K562 (cell line): ENCODE results near the gene ALKBH7. TPM values are rescaled to one million over a fixed set of nuclear protein-coding genes. Genes with fewer than 3 reads are reported as not detected.

Experiments
- ATF4 ChIP-seq: fragments of 450-650 bp; formaldehyde crosslinking; IDR thresholded peaks from 2 replicates; pipeline ENCODE4 v1.4.0; 2022; ENCODE audit warnings: mild to moderate bottlenecking, moderate library complexity
- CBX3 ChIP-seq, 2 experiments: IDR thresholded peaks; 1 replicate in 1 of 2; 2 replicates in 1 of 2; pipeline ENCODE4 v1.6.1; 2012; ENCODE audit warnings: inconsistent platforms in 2 of 2, low read length in 2 of 2, borderline replicate concordance in 1 of 2, control low read depth in 1 of 2
- CBX8 ChIP-seq: fragments of 200-600 bp; sonication (generic); IDR thresholded peaks from 2 replicates; pipeline ENCODE4 v1.6.1; 2012; ENCODE audit warnings: borderline replicate concordance, mixed run types, low read depth, mild to moderate bottlenecking, moderate library complexity, mixed read lengths, low read length, control low read depth, inconsistent platforms; ENCODE audit not compliant: poor library complexity, severe bottlenecking; ENCODE audit errors: extremely low read depth
- ELK1 ChIP-seq: sonication (generic); formaldehyde crosslinking; IDR thresholded peaks from 2 replicates; pipeline ENCODE4 v1.8.1; 2022; ENCODE audit warnings: missing genetic modification reagents
- ELK3 ChIP-seq: fragments of 450-650 bp; formaldehyde crosslinking; IDR thresholded peaks from 2 replicates; pipeline ENCODE4 v1.4.0; 2020; ENCODE audit warnings: mild to moderate bottlenecking
- EZH2 ChIP-seq: IDR thresholded peaks from 2 replicates; pipeline ENCODE4 v1.6.1; 2012; ENCODE audit warnings: low read depth, mild to moderate bottlenecking, inconsistent platforms, low read length, borderline replicate concordance
- FOXK1 ChIP-seq: sonication (generic); formaldehyde crosslinking; IDR thresholded peaks from 2 replicates; pipeline ENCODE4 v1.8.0; 2022; ENCODE audit warnings: missing genetic modification reagents, mild to moderate bottlenecking, borderline replicate concordance
- FOXK2 ChIP-seq, 2 experiments: fragments of 450-650 bp; IDR thresholded peaks in 1 of 2; conservative IDR thresholded peaks in 1 of 2; 2 replicates each; pipeline ENCODE4 v1.6.1; 2016; ENCODE audit warnings: low read depth in 2 of 2, mild to moderate bottlenecking in 1 of 2
- FUS ChIP-seq: fragments of 200-400 bp; formaldehyde crosslinking; optimal IDR thresholded peaks from 2 replicates; pipeline ENCODE3; 2017; ENCODE audit warnings: low read depth, low read length
- GMEB1 ChIP-seq: fragments of 250-450 bp; sonication (Bioruptor Pico); IDR thresholded peaks from 2 replicates; pipeline ENCODE4 v1.4.0; 2020; ENCODE audit warnings: mild to moderate bottlenecking
- IRF2 ChIP-seq: sonication (generic); formaldehyde crosslinking; IDR thresholded peaks from 2 replicates; pipeline ENCODE4 v1.8.1; 2022; ENCODE audit warnings: mild to moderate bottlenecking, missing genetic modification reagents
- JUND ChIP-seq, 2 experiments: IDR thresholded peaks; 2 replicates in 1 of 2; 3 replicates in 1 of 2; pipeline ENCODE4 v1.6.1; 2011; ENCODE audit warnings: borderline replicate concordance in 2 of 2, low read depth in 2 of 2, low read length in 2 of 2, improper control_type of control experiment in 1 of 2, missing biosample characterization in 1 of 2, missing genetic modification characterization in 1 of 2, missing genetic modification reagents in 1 of 2
- MYC ChIP-seq, 2 experiments: fragments of 250-450 bp in 1 of 2; sonication (Bioruptor Pico) in 1 of 2; IDR thresholded peaks; 2 replicates each; pipeline versions ENCODE4 v1.5.1 to v1.6.1; 2012 to 2021; ENCODE audit warnings: low read depth in 2 of 2, borderline replicate concordance in 1 of 2, improper control_type of control experiment in 1 of 2, low read length in 1 of 2, mild to moderate bottlenecking in 1 of 2, moderate library complexity in 1 of 2
- NR2C2 ChIP-seq, 2 experiments: fragments of 200-800 bp in 1 of 2; sonication (Bioruptor generic) in 1 of 2; sonication (generic) in 1 of 2; formaldehyde crosslinking in 1 of 2; IDR thresholded peaks; 2 replicates each; pipeline versions ENCODE4 v1.6.1 to v1.8.0; 2016 to 2022; ENCODE audit warnings: mild to moderate bottlenecking in 1 of 2, missing compliant biosample characterization in 1 of 2, missing genetic modification characterization in 1 of 2, missing genetic modification reagents in 1 of 2
- PHF21A ChIP-seq: fragments of 450-650 bp; IDR thresholded peaks from 2 replicates; pipeline ENCODE4 v1.6.1; 2017; ENCODE audit warnings: low read depth, borderline replicate concordance
- RBM22 ChIP-seq: fragments of 200-400 bp; formaldehyde crosslinking; IDR thresholded peaks from 2 replicates; pipeline ENCODE4 v1.6.1; 2018; ENCODE audit warnings: low read length, low read depth; ENCODE audit not compliant: poor library complexity, severe bottlenecking
- TCF7 ChIP-seq: sonication (generic); IDR thresholded peaks from 2 replicates; pipeline ENCODE4 v1.6.1; 2016; ENCODE audit warnings: antibody characterized with exemption, borderline replicate concordance
- ZFX ChIP-seq: sonication (generic); formaldehyde crosslinking; IDR thresholded peaks from 2 replicates; pipeline ENCODE4 v1.8.0; 2022; ENCODE audit warnings: mild to moderate bottlenecking, missing genetic modification reagents, moderate library complexity
- ZNF274 ChIP-seq: IDR thresholded peaks from 2 replicates; pipeline ENCODE4 v1.6.1; 2011; ENCODE audit warnings: low read depth, mild to moderate bottlenecking, low read length, moderate library complexity, borderline replicate concordance
- ZNF561 ChIP-seq: fragments of 450-650 bp; formaldehyde crosslinking; conservative IDR thresholded peaks from 2 replicates; pipeline ENCODE4 v1.4.0; 2020; ENCODE audit warnings: mild to moderate bottlenecking, moderate library complexity
- ZNF79 ChIP-seq: fragments of 250-450 bp; sonication (Bioruptor Pico); IDR thresholded peaks from 2 replicates; pipeline ENCODE4 v1.4.0; 2020; ENCODE audit warnings: low read depth, mild to moderate bottlenecking, moderate library complexity
- polyA plus RNA-seq, 8 experiments: library from polyadenylated mRNA; depleted of rRNA in 4 of 8; stranded (reverse) in 5 of 8; unstranded in 3 of 8; fragments of >200 nt; fragmentation: Nextera tagmentation in 2 of 8; fragmentation: Illumina TruSeq in 1 of 8; extraction: Ambion mirVana in 2 of 8; extraction: Trizol in 1 of 8; gene quantifications; 2 replicates each; pipeline versions ENCODE4 v1.2.1 to v1.2.3, GENCODE V29; 2011 to 2014; ENCODE audit warnings: inconsistent platforms in 1 of 8, missing spikeins in 1 of 8
- total RNA-seq, 7 experiments: library from RNA; depleted of rRNA in 6 of 7; stranded (reverse); fragments of >200 nt in 6 of 7; fragmentation: Illumina TruSeq in 2 of 7; extraction: Trizol in 2 of 7; gene quantifications; 2 replicates each; pipeline versions ENCODE4 v1.2.1 to v1.2.3, GENCODE V29; 2011 to 2021; ENCODE audit warnings: low replicate concordance in 1 of 7

ALKBH7 gene
- total and polyA plus RNA-seq, 9 of the 15 experiments (the other 6 are each of a cell fraction or from before 2014, with no cell fraction given) = 0.69 to 94.8 (median 17.6) TPM

GRCh38 chr19:6373096-6373812 is 660 bp downstream of the ALKBH7 start (continued):
- TF ChIP-seq NR2C2 (CRISPR knock-in tag; IDR thresholded peaks at IDR 0.05) (no peak), NR2C2 (tag; IDR thresholded peaks at IDR 0.05) (no peak), ZNF79 (no peak), RBM22 (no peak), JUND (IDR thresholded peaks at IDR 0.05; ENCODE audit: borderline replicate concordance, low read depth, low read length) (no peak), JUND (tag; IDR thresholded peaks at IDR 0.05; ENCODE audit: borderline replicate concordance, low read depth, low read length) (no peak), ZFX (CRISPR knock-in tag) (peak; percentile 58), ATF4 (CRISPR knock-in tag) (no peak), ZNF561 (no peak), MYC (IDR thresholded peaks at IDR 0.05; ENCODE audit: low read depth, low read length) (peak; percentile 69), MYC (CRISPR knock-in tag; IDR thresholded peaks at IDR 0.05; ENCODE audit: borderline replicate concordance, low read depth) (no peak), ELK1 (CRISPR knock-in tag) (no peak), FOXK2 (conservative IDR thresholded peaks at IDR 0.05 in 1 of 2, IDR thresholded peaks at IDR 0.05 in 1 of 2; ENCODE audit: low read depth in 2 of 2) (no peak), GMEB1 (CRISPR knock-in tag) (no peak), ELK3 (no peak), EZH2 (no peak), TCF7 (no peak), ZNF274 (no peak), IRF2 (CRISPR knock-in tag) (no peak), CBX3 (IDR thresholded peaks at IDR 0.05; ENCODE audit: borderline replicate concordance in 1 of 2, low read length in 2 of 2) (no peak), PHF21A (no peak), FOXK1 (CRISPR knock-in tag) (no peak), CBX8 (no peak), FUS (no peak)
